ENCODE data around the gene LAMA5. TPM values are rescaled to one million over a fixed set of nuclear protein-coding genes. Genes with fewer than 3 reads are reported as not detected.

The LAMA5 gene
- total RNA-seq, 1 donor from 2014 or later: 26.2 TPM

GRCh38 chr20:62347151-62347404 is 20.0 kb downstream of the LAMA5 start:
- DNase-seq (ENCODE audit: low spot score): no peak

GRCh38 chr20:62346398-62347150 is 20.5 kb downstream of the LAMA5 start:
- DNase-seq (ENCODE audit: low spot score): no peak

GRCh38 chr20:62345681-62346370 is 21.3 kb downstream of the LAMA5 start:
- no peak for DNase-seq (ENCODE audit: low spot score)

GRCh38 chr20:62344782-62345181 is 22.3 kb downstream of the LAMA5 start:
- no peak for DNase-seq (ENCODE audit: low spot score)

GRCh38 chr20:62344092-62344491 is 23.0 kb downstream of the LAMA5 start:
- DNase-seq (ENCODE audit: low spot score): no peak

GRCh38 chr20:62342910-62343309 is 24.2 kb downstream of the LAMA5 start:
- DNase-seq (ENCODE audit: low spot score): no peak

- no peak for DNase-seq (ENCODE audit: low spot score)
Observed at GRCh38 chr20:62339647-62340062, 27.5 kb downstream of the LAMA5 start.

- DNase-seq (ENCODE audit: low spot score): no peak
Observed at GRCh38 chr20:62338294-62338620, 28.9 kb downstream of the LAMA5 start.

GRCh38 chr20:62337558-62338293 is 29.4 kb downstream of the LAMA5 start:
- DNase-seq (ENCODE audit: low spot score): no peak

- no peak for DNase-seq (ENCODE audit: low spot score)
Observed at GRCh38 chr20:62336775-62337557, 30.1 kb downstream of the LAMA5 start.

- DNase-seq (ENCODE audit: low spot score): no peak
Observed at GRCh38 chr20:62336329-62336728, 30.8 kb downstream of the LAMA5 start.

- DNase-seq (ENCODE audit: low spot score): no peak
Observed at GRCh38 chr20:62335532-62335931, 31.6 kb downstream of the LAMA5 start.

GRCh38 chr20:62334881-62335280 is 32.2 kb downstream of the LAMA5 start:
- no peak for DNase-seq (ENCODE audit: low spot score)

- DNase-seq (ENCODE audit: low spot score): no peak
Observed at GRCh38 chr20:62333820-62334595, 33.1 kb downstream of the LAMA5 start.

- DNase-seq (ENCODE audit: low spot score): no peak
Observed at GRCh38 chr20:62332989-62333819, 33.9 kb downstream of the LAMA5 start.

- DNase-seq (ENCODE audit: low spot score): no peak
Observed at GRCh38 chr20:62332421-62332820, 34.7 kb downstream of the LAMA5 start.

- DNase-seq (ENCODE audit: low spot score): no peak
Observed at GRCh38 chr20:62331347-62331746, 35.8 kb downstream of the LAMA5 start.

GRCh38 chr20:62330576-62331317 is 36.4 kb downstream of the LAMA5 start:
- DNase-seq (ENCODE audit: low spot score): no peak
